ENCODE data around the gene ARHGAP24.

DNA sequence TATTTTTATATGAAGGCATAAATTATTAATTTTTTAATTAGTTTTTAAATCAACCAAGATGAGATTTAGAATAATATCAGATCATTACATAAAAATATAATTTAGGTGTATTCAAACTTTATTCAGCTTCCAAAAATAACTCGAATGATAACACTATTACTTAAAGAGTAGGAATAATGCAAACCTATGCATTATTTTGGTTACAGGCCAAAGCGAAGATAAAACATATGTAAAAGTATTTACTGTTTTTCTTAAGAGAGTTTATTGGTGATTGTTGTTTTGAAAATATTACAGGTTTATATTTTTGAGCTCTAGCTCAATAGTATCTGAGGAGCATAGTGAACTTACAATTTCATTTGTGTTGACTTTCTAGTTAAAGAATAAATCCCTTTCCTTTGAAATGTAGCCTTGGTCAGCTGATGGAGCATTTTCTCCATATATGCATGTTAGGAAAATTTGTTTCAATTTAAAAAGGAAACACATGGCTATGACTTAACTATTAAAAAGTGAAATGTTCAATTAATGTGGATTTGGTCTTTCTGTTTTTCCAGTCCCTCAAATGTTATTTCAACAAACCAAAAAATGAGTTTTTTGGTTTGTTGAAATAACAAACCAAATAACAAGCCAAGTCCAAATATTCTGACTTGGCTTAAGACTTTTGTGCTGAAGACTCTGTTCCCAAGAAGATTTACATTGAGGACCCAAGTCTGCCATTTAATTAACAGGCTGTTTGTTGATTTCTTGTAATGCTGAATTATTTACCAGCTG lies 346.9 kb downstream of the ARHGAP24 start:
- no peak for TF ChIP-seq EZH2 (IDR thresholded peaks at IDR 0.05; ENCODE audit: borderline replicate concordance, low read length)
- TF ChIP-seq, protein P1, sequence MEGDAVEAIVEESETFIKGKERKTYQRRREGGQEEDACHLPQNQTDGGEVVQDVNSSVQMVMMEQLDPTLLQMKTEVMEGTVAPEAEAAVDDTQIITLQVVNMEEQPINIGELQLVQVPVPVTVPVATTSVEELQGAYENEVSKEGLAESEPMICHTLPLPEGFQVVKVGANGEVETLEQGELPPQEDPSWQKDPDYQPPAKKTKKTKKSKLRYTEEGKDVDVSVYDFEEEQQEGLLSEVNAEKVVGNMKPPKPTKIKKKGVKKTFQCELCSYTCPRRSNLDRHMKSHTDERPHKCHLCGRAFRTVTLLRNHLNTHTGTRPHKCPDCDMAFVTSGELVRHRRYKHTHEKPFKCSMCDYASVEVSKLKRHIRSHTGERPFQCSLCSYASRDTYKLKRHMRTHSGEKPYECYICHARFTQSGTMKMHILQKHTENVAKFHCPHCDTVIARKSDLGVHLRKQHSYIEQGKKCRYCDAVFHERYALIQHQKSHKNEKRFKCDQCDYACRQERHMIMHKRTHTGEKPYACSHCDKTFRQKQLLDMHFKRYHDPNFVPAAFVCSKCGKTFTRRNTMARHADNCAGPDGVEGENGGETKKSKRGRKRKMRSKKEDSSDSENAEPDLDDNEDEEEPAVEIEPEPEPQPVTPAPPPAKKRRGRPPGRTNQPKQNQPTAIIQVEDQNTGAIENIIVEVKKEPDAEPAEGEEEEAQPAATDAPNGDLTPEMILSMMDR (conservative IDR thresholded peaks at IDR 0.05 in 1 of 2, IDR thresholded peaks at IDR 0.05 in 1 of 2; ENCODE audit: extremely low read depth in 1 of 2, insufficient read depth in 1 of 2, low read depth in 1 of 2, low read length in 2 of 2) = no peak

Measured in mammary epithelial cell (primary cell).